MM.1S (cell line): Measurements from ENCODE around the gene TLE1.

Experiments used
- DNase-seq: peaks from one replicate; pipeline ENCODE4 v3.0.0-alpha.2; 2015
- H2AFZ ChIP-seq: fragments of 300-600 bp; sonication (generic); 2 replicates; pipeline ENCODE4 v1.6.0; 2016; ENCODE audit warnings: antibody characterized with exemption, low read length
- H3F3A ChIP-seq: fragments of 300-600 bp; sonication (generic); 2 replicates; pipeline ENCODE4 v1.6.1; 2016; ENCODE audit warnings: mild to moderate bottlenecking, antibody characterized with exemption, low read length, moderate library complexity, mixed read lengths; ENCODE audit not compliant: insufficient read depth
- H3K27ac ChIP-seq: fragments of 300-600 bp; sonication (generic); 2 replicates; pipeline ENCODE4 v1.5.1; 2016; ENCODE audit warnings: mild to moderate bottlenecking, low read length
- H3K27me3 ChIP-seq: fragments of 300-600 bp; sonication (generic); replicated peaks from 2 replicates; pipeline ENCODE4 v1.6.0; 2016; ENCODE audit warnings: low read length; ENCODE audit not compliant: insufficient read depth
- H3K36me3 ChIP-seq: fragments of 300-600 bp; sonication (generic); replicated peaks from 2 replicates; pipeline ENCODE4 v1.6.1; 2016; ENCODE audit warnings: mild to moderate bottlenecking, low read length, mixed read lengths; ENCODE audit not compliant: insufficient read depth
- H3K4me1 ChIP-seq: fragments of 300-600 bp; sonication (generic); 2 replicates; pipeline ENCODE4 v1.6.1; 2016; ENCODE audit warnings: low read length, mixed read lengths
- H3K4me2 ChIP-seq: fragments of 300-600 bp; sonication (generic); 2 replicates; pipeline ENCODE4 v1.6.0; 2016; ENCODE audit warnings: low read depth, low read length
- H3K4me3 ChIP-seq: fragments of 300-600 bp; sonication (generic); 2 replicates; pipeline ENCODE4 v1.5.1; 2016; ENCODE audit warnings: low read length, mixed read lengths
- H3K79me2 ChIP-seq: fragments of 300-600 bp; sonication (generic); 2 replicates; pipeline ENCODE4 v1.6.1; 2016; ENCODE audit warnings: mixed run types, low read length, mixed read lengths
- H3K9ac ChIP-seq: fragments of 300-600 bp; sonication (generic); 2 replicates; pipeline ENCODE4 v1.6.1; 2016; ENCODE audit warnings: low read length, mixed read lengths
- H3K9me2 ChIP-seq: fragments of 300-600 bp; sonication (generic); replicated peaks from 2 replicates; pipeline ENCODE4 v1.6.1; 2016; ENCODE audit warnings: mild to moderate bottlenecking, low read length, mixed read lengths; ENCODE audit not compliant: insufficient read depth
- H3K9me3 ChIP-seq: fragments of 300-600 bp; sonication (generic); replicated peaks from 2 replicates; pipeline ENCODE4 v1.6.1; 2016; ENCODE audit warnings: mild to moderate bottlenecking, low read length, mixed read lengths; ENCODE audit not compliant: insufficient read depth
- H4K20me1 ChIP-seq: fragments of 300-600 bp; sonication (generic); 2 replicates; pipeline ENCODE4 v1.6.1; 2016; ENCODE audit warnings: mild to moderate bottlenecking, low read length, moderate library complexity, mixed read lengths; ENCODE audit not compliant: insufficient read depth
- CTCF ChIP-seq: fragments of 300-600 bp; sonication (generic); IDR thresholded peaks from 2 replicates; pipeline ENCODE4 v1.5.1; 2016; ENCODE audit warnings: antibody characterized with exemption, low read length, mixed read lengths
- EZH2 ChIP-seq: fragments of 300-600 bp; sonication (generic); optimal IDR thresholded peaks from 2 replicates; pipeline ENCODE3; 2017; ENCODE audit warnings: low read depth, mild to moderate bottlenecking, antibody characterized with exemption, low read length, mixed read lengths
- EZH2phosphoT487 ChIP-seq: fragments of 300-600 bp; sonication (generic); IDR thresholded peaks from 2 replicates; pipeline ENCODE4 v1.6.1; 2018; ENCODE audit warnings: antibody characterized with exemption, low read length

Gene TLE1

GRCh38 chr9:81565144-81565543 lies 124.2 kb downstream of the TLE1 start:
- H3K4me1 ChIP-seq, result no peaks in the 10 kb centered on the region
- no peaks in the 10 kb centered on the region for H3K27me3 ChIP-seq
- H4K20me1 ChIP-seq, result no peaks in the 10 kb centered on the region
- H3K36me3 ChIP-seq, result no peaks in the 10 kb centered on the region
- H3K9me3 ChIP-seq, result no peaks in the 10 kb centered on the region
- H3K9ac ChIP-seq, result no peak overlapping the region
- H2AFZ ChIP-seq, result no peak overlapping the region
- no peak for DNase-seq
- no peak for TF ChIP-seq EZH2phosphoT487
- TF ChIP-seq EZH2, result no peak
- no peak for TF ChIP-seq CTCF
- H3K79me2 ChIP-seq, result no peaks in the 10 kb centered on the region
- no peaks in the 10 kb centered on the region for H3F3A ChIP-seq
- H3K9me2 ChIP-seq, result no peaks in the 10 kb centered on the region
- H3K4me2 ChIP-seq, result no peak overlapping the region
- H3K4me3 ChIP-seq, result no peak overlapping the region
- no peak overlapping the region for H3K27ac ChIP-seq

- TF ChIP-seq EZH2 (no peak), CTCF (no peak), EZH2phosphoT487 (no peak)
- Histone ChIP-seq H3K27ac (no peak overlapping the region), H4K20me1 (no peaks in the 10 kb centered on the region), H3K4me2 (no peak overlapping the region), H3K4me3 (no peak overlapping the region), H2AFZ (no peak overlapping the region), H3K9me3 (no peaks in the 10 kb centered on the region), H3K4me1 (no peaks in the 10 kb centered on the region), H3K27me3 (no peaks in the 10 kb centered on the region), H3K36me3 (no peaks in the 10 kb centered on the region), H3K79me2 (no peaks in the 10 kb centered on the region), H3K9ac (no peak overlapping the region), H3K9me2 (no peaks in the 10 kb centered on the region), H3F3A (no peaks in the 10 kb centered on the region)
- DNase-seq, result no peak
Observed at GRCh38 chr9:81564632-81565031, 124.7 kb downstream of the TLE1 start.

- DNase-seq, result no peak
- no peaks in the 10 kb centered on the region for H4K20me1 ChIP-seq
- H3F3A ChIP-seq, result no peaks in the 10 kb centered on the region
- no peak overlapping the region for H3K9ac ChIP-seq
- no peak overlapping the region for H3K27ac ChIP-seq
- TF ChIP-seq EZH2, result no peak
- TF ChIP-seq EZH2phosphoT487, result no peak
- no peak for TF ChIP-seq CTCF
- H3K27me3 ChIP-seq, result no peaks in the 10 kb centered on the region
- H3K9me3 ChIP-seq, result no peaks in the 10 kb centered on the region
- H3K4me1 ChIP-seq, result no peaks in the 10 kb centered on the region
- H3K9me2 ChIP-seq, result no peaks in the 10 kb centered on the region
- no peak overlapping the region for H3K4me2 ChIP-seq
- H3K79me2 ChIP-seq, result no peaks in the 10 kb centered on the region
- H3K4me3 ChIP-seq, result no peak overlapping the region
- H2AFZ ChIP-seq, result no peak overlapping the region
- H3K36me3 ChIP-seq, result no peaks in the 10 kb centered on the region
Observed at GRCh38 chr9:81563739-81564138, 125.6 kb downstream of the TLE1 start.

GRCh38 chr9:81563020-81563407 lies 126.3 kb downstream of the TLE1 start:
- DNase-seq, result no peak
- no peaks in the 10 kb centered on the region for H3K79me2 ChIP-seq
- no peak overlapping the region for H3K4me2 ChIP-seq
- no peak overlapping the region for H3K9ac ChIP-seq
- no peaks in the 10 kb centered on the region for H3K27me3 ChIP-seq
- TF ChIP-seq EZH2, result no peak
- TF ChIP-seq EZH2phosphoT487, result no peak
- no peak for TF ChIP-seq CTCF
- H3K4me1 ChIP-seq, result no peaks in the 10 kb centered on the region
- H2AFZ ChIP-seq, result no peak overlapping the region
- no peak overlapping the region for H3K27ac ChIP-seq
- H3K9me2 ChIP-seq, result no peaks in the 10 kb centered on the region
- H3K4me3 ChIP-seq, result no peak overlapping the region
- H3F3A ChIP-seq, result no peaks in the 10 kb centered on the region
- H4K20me1 ChIP-seq, result no peaks in the 10 kb centered on the region
- H3K36me3 ChIP-seq, result no peaks in the 10 kb centered on the region
- H3K9me3 ChIP-seq, result no peaks in the 10 kb centered on the region
